ENCODE measurements around the gene LAMB3. TPM values are rescaled to one million over a fixed set of nuclear protein-coding genes. Genes with fewer than 3 reads are reported as not detected.

LAMB3 gene
- total RNA-seq, 6 donors from 2014 or later: 26.2 to 146 (median 79.6) TPM

DNA sequence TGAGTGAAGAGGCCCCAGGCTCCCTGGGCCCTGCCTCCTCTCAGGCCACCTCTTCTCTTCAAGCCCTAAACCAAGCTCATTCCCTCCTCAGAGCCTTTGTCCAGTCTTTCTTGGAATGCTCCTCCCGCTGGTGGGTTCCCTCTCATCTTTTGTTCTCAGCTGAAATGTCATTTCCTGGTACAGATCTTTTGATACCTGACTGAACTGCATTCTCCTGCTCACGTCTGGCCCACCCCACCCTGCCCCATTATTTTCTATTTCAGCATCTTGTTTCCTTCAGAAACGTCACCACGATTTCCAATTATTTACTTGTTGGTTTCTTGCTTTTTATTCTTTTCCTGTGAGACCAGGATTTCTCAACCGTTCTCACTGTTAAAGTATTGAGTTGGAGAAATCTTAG, 16.4 kb downstream of the LAMB3 start:
- Histone ChIP-seq H3K27me3 (no peaks in the 10 kb centered on the region), H3K4me3 (no peak overlapping the region), H3K4me1 (no peaks in the 10 kb centered on the region), H3K9me3 (no peaks in the 10 kb centered on the region), H3K36me3 (no peaks in the 10 kb centered on the region), H3K27ac (no peak overlapping the region)
- 62 to 67% methylated on average over 5 of the region's 5 CpGs for WGBS, 2 donors
- TF ChIP-seq POLR2A (IDR thresholded peaks at IDR 0.05) (no peak), EP300 (IDR thresholded peaks at IDR 0.05) (no peak), POLR2AphosphoS5 (IDR thresholded peaks at IDR 0.05) (no peak)
- TF ChIP-seq, protein P1, sequence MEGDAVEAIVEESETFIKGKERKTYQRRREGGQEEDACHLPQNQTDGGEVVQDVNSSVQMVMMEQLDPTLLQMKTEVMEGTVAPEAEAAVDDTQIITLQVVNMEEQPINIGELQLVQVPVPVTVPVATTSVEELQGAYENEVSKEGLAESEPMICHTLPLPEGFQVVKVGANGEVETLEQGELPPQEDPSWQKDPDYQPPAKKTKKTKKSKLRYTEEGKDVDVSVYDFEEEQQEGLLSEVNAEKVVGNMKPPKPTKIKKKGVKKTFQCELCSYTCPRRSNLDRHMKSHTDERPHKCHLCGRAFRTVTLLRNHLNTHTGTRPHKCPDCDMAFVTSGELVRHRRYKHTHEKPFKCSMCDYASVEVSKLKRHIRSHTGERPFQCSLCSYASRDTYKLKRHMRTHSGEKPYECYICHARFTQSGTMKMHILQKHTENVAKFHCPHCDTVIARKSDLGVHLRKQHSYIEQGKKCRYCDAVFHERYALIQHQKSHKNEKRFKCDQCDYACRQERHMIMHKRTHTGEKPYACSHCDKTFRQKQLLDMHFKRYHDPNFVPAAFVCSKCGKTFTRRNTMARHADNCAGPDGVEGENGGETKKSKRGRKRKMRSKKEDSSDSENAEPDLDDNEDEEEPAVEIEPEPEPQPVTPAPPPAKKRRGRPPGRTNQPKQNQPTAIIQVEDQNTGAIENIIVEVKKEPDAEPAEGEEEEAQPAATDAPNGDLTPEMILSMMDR (IDR thresholded peaks at IDR 0.05): no peak
- ATAC-seq (ENCODE audit: low FRiP score in 2 of 2): no peak
- DNase-seq: no peak

GRCh38 chr1:209634005-209634737, 18.1 kb downstream of the LAMB3 start:
- 85% methylated on average over 16 to 20 of the region's 20 CpGs for WGBS, 2 donors
- peak in 1 of 2 donors; percentile 5 for ATAC-seq (ENCODE audit: low FRiP score in 2 of 2)
- no peak overlapping the region for H3K4me3 ChIP-seq
- H3K9me3 ChIP-seq: no peaks in the 10 kb centered on the region
- H3K4me1 ChIP-seq: no peaks in the 10 kb centered on the region
- no peak for TF ChIP-seq EP300 (IDR thresholded peaks at IDR 0.05)
- no peak for TF ChIP-seq POLR2AphosphoS5 (IDR thresholded peaks at IDR 0.05)
- TF ChIP-seq POLR2A (IDR thresholded peaks at IDR 0.05): no peak
- TF ChIP-seq, protein P1 (IDR thresholded peaks at IDR 0.05): no peak
- H3K27me3 ChIP-seq: no peaks in the 10 kb centered on the region
- no peak overlapping the region for H3K27ac ChIP-seq
- H3K36me3 ChIP-seq: no peaks in the 10 kb centered on the region
- DNase-seq: peak in 1 of 2 donors; percentile 56

- H3K27me3 ChIP-seq: no peaks in the 10 kb centered on the region
- WGBS, 2 donors: 85 to 89% methylated on average over 6 of the region's 6 CpGs
- H3K4me3 ChIP-seq: no peak overlapping the region
- no peaks in the 10 kb centered on the region for H3K36me3 ChIP-seq
- H3K27ac ChIP-seq: no peak overlapping the region
- no peak for ATAC-seq (ENCODE audit: low FRiP score in 2 of 2)
- TF ChIP-seq POLR2A (IDR thresholded peaks at IDR 0.05) (no peak), EP300 (IDR thresholded peaks at IDR 0.05) (no peak)
- TF ChIP-seq, protein P1 (IDR thresholded peaks at IDR 0.05): no peak
- H3K4me1 ChIP-seq: no peaks in the 10 kb centered on the region
- no peaks in the 10 kb centered on the region for H3K9me3 ChIP-seq
- no peak for DNase-seq
These were observed 18.8 kb downstream of the LAMB3 start for GRCh38 chr1:209633335-209633997.

DNA sequence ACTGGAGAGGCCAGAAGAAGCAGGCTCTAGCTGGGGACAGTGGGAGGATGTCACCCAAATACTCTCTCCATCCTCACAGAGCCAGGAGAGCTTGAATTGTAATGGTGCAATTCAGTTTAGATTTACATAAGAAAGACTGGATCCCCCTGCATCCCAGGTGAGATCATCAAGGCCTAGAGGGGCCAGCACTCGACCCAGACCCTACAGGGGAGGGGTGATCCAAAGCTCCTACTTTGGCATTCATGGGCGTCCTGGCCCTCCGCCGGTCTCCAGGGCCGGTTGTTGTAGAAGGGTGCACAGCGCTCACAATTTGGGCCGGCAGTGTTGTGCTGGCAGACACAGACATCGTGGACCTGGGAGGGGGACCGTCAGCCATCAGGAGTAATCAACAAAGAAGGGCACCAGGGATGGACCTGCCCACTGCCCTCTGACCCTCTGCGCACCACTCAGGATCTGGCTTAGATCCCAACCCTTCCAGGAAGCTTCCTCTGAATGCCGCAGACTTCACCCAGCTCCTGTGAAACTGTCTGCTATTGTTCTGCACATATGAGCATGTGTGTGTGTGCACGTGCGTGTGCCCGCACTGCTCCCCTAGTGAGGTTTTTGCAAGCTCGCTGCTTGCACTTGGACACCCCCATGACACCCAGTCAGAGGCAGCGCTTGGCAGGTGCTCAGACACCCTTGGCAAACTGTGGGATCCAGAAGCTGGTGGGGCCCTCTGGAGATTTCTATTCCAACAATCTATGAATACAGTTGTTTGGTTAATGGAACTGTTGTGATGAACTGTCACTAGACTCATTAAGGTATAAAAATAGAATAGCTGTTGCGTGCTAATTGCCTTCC, 21.6 kb downstream of the LAMB3 start:
- TF ChIP-seq EP300 (IDR thresholded peaks at IDR 0.05) (no peak), POLR2AphosphoS5 (IDR thresholded peaks at IDR 0.05) (no peak)
- TF ChIP-seq, protein P1 (IDR thresholded peaks at IDR 0.05): no peak
- no peaks in the 10 kb centered on the region for H3K9me3 ChIP-seq
- peak in 1 of 2 donors; percentile 29 for DNase-seq
- 67 to 73% methylated on average over 5 to 14 of the region's 17 CpGs for WGBS, 2 donors
- H3K27me3 ChIP-seq: no peaks in the 10 kb centered on the region
- H3K4me1 ChIP-seq: peaks cover 12 to 20% (median 19%) of the 10 kb centered on the region in 4 donors
- peaks cover 0 to 9% (median 1%) of the 10 kb centered on the region in 4 donors for H3K36me3 ChIP-seq
- H3K27ac ChIP-seq: no peak overlapping the region
- ATAC-seq (ENCODE audit: low FRiP score in 2 of 2): no peak
- no peak overlapping the region for H3K4me3 ChIP-seq

Measured in upper lobe of left lung (tissue), 6 donors.